GM10248 (cell line): ENCODE results near the gene KRTAP15-1.

Experiments used
- CTCF ChIA-PET: fragments of 300-600 bp; sonication (Branson Sonifier 250); formaldehyde crosslinking; extraction: SDS; loops from one replicate; lab custom pipeline; 2021; ENCODE audit warnings: antibody characterized with exemption; lab: Yijun Ruan, JAX
- POLR2A ChIA-PET: fragments of 350-650 bp; sonication (Branson Sonifier 250); formaldehyde crosslinking; extraction: SDS; loops from one replicate; lab custom pipeline; 2020; ENCODE audit warnings: antibody characterized with exemption; lab: Yijun Ruan, JAX
- DNase-seq: peaks from one replicate; pipeline ENCODE4 v3.0.0; 2012; ENCODE audit errors: extremely low spot score
- TF ChIP-seq, protein P1 (sequence below): IDR thresholded peaks from 2 replicates; pipeline ENCODE4 v1.5.1; 2012; ENCODE audit warnings: mild to moderate bottlenecking, low read depth; ENCODE audit errors: extremely low read depth, missing control alignments, control extremely low read depth

The KRTAP15-1 gene

GRCh38 chr21:30447056-30447455 is 7.0 kb downstream of the KRTAP15-1 start:
- POLR2A ChIA-PET = no interaction called here
- no peak for DNase-seq
- CTCF ChIA-PET = no interaction called here
- TF ChIP-seq, protein P1, sequence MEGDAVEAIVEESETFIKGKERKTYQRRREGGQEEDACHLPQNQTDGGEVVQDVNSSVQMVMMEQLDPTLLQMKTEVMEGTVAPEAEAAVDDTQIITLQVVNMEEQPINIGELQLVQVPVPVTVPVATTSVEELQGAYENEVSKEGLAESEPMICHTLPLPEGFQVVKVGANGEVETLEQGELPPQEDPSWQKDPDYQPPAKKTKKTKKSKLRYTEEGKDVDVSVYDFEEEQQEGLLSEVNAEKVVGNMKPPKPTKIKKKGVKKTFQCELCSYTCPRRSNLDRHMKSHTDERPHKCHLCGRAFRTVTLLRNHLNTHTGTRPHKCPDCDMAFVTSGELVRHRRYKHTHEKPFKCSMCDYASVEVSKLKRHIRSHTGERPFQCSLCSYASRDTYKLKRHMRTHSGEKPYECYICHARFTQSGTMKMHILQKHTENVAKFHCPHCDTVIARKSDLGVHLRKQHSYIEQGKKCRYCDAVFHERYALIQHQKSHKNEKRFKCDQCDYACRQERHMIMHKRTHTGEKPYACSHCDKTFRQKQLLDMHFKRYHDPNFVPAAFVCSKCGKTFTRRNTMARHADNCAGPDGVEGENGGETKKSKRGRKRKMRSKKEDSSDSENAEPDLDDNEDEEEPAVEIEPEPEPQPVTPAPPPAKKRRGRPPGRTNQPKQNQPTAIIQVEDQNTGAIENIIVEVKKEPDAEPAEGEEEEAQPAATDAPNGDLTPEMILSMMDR = no peak

GRCh38 chr21:30448514-30448913 is 8.4 kb downstream of the KRTAP15-1 start:
- DNase-seq = no peak
- CTCF ChIA-PET = interaction anchor here (0.6 kb wide), 1 partner anchor 109 kb away, joined by 3 read pairs; no protein-coding TSS in a partner anchor
- POLR2A ChIA-PET = no interaction called here
- TF ChIP-seq, protein P1 = no peak

DNA sequence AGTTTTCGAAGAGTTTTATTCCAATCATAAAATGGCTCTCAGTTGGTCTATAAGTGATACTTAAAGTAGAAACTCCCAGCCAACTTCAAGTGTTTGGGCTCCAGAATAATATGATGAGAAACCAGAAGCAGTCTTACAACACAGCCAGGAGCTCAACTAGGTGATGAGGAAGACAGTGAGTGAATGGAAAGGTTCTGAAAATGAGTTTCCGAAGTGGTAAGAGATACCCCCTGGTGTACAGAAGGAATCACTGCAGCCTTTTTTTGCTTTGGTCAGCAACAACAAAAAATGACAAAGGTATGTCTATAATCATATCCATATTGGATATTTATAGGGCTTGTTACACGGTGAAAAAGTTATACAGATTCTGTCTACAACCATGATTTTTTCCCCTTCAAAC is 23.6 kb downstream of the KRTAP15-1 start:
- CTCF ChIA-PET = interaction anchor here (0.7 kb wide), 1 partner anchor 11 kb away, joined by 3 read pairs; no protein-coding TSS in a partner anchor
- TF ChIP-seq, protein P1 = peak; percentile 8
- no peak for DNase-seq
- POLR2A ChIA-PET = no interaction called here

- ChIA-PET POLR2A (no interaction called here), CTCF (no interaction called here)
- no peak for DNase-seq
- TF ChIP-seq, protein P1 = no peak
These were observed 29.0 kb downstream of the KRTAP15-1 start for GRCh38 chr21:30468900-30469714.

DNA sequence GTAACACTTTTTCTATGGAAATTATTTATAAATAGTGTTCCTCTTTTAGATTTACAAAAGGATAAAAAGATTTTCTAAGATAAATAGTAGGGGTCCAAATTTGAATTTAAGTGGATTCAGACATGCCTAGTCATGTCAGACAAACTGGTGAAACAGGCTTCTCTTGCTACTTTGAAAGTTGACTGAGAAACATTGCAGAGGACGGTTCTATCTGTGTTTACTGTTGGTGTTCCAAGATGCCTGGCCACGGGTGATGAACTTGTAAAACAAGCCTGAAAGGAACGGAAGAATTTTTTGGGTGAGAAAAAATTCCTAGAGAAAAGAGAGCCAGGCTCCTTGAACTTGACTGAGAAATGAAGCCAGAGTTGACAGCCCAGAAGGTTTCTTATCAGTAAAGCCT is 37.9 kb downstream of the KRTAP15-1 start:
- ChIA-PET CTCF (no interaction called here), POLR2A (no interaction called here)
- DNase-seq = no peak
- TF ChIP-seq, protein P1 = no peak

- POLR2A ChIA-PET = no interaction called here
- TF ChIP-seq, protein P1 = no peak
- CTCF ChIA-PET = no interaction called here
- no peak for DNase-seq
These were observed 39.2 kb downstream of the KRTAP15-1 start for GRCh38 chr21:30479259-30479658.
